Neuron (in vitro differentiated cells): ENCODE measurements around the gene MAP7D2.

ENCODE experiments used
- H2AFZ ChIP-seq: one replicate; pipeline ENCODE4 v1.6.1; 2013; ENCODE audit warnings: low read depth, mild to moderate bottlenecking, inconsistent platforms, low read length, moderate library complexity
- H3K27me3 ChIP-seq: one replicate; pipeline ENCODE4 v1.6.1; 2013; ENCODE audit warnings: low read length; ENCODE audit not compliant: insufficient read depth
- H3K36me3 ChIP-seq: one replicate; pipeline ENCODE4 v1.6.1; 2013; ENCODE audit warnings: low read length; ENCODE audit not compliant: insufficient read depth
- H3K4me1 ChIP-seq: one replicate; pipeline ENCODE4 v1.6.1; 2013; ENCODE audit warnings: low read length; ENCODE audit not compliant: insufficient read depth
- H3K4me3 ChIP-seq: 2 replicates; pipeline ENCODE4 v1.5.1; 2013; ENCODE audit warnings: mild to moderate bottlenecking, low read length, moderate library complexity
- H3K9me3 ChIP-seq: one replicate; pipeline ENCODE4 v1.6.1; 2013; ENCODE audit warnings: low read length

The MAP7D2 gene

GRCh38 chrX:19966056-19966455 is 150.7 kb downstream of the MAP7D2 start:
- no peaks in the 10 kb centered on the region for H3K9me3 ChIP-seq
- peaks cover 14% of the 10 kb centered on the region for H3K36me3 ChIP-seq
- H3K27me3 ChIP-seq, result no peaks in the 10 kb centered on the region
- no peaks in the 10 kb centered on the region for H3K4me1 ChIP-seq
- no peak overlapping the region for H2AFZ ChIP-seq
- no peak overlapping the region for H3K4me3 ChIP-seq

GRCh38 chrX:19964017-19964710 is 152.5 kb downstream of the MAP7D2 start:
- Histone ChIP-seq H3K36me3 (peaks cover 14% of the 10 kb centered on the region), H3K4me3 (no peak overlapping the region), H2AFZ (no peak overlapping the region), H3K4me1 (no peaks in the 10 kb centered on the region), H3K27me3 (no peaks in the 10 kb centered on the region), H3K9me3 (no peaks in the 10 kb centered on the region)

GRCh38 chrX:19960913-19961312 is 155.8 kb downstream of the MAP7D2 start:
- no peaks in the 10 kb centered on the region for H3K9me3 ChIP-seq
- no peaks in the 10 kb centered on the region for H3K4me1 ChIP-seq
- H3K4me3 ChIP-seq, result no peak overlapping the region
- peaks cover 3% of the 10 kb centered on the region for H3K27me3 ChIP-seq
- no peak overlapping the region for H2AFZ ChIP-seq
- peaks cover 13% of the 10 kb centered on the region for H3K36me3 ChIP-seq

GRCh38 chrX:19958552-19959486 is 157.9 kb downstream of the MAP7D2 start:
- Histone ChIP-seq H3K4me3 (no peak overlapping the region), H2AFZ (no peak overlapping the region), H3K4me1 (no peaks in the 10 kb centered on the region), H3K9me3 (no peaks in the 10 kb centered on the region), H3K27me3 (peaks cover 5% of the 10 kb centered on the region), H3K36me3 (peaks cover 3% of the 10 kb centered on the region)

GRCh38 chrX:19956923-19957322 is 159.8 kb downstream of the MAP7D2 start:
- no peak overlapping the region for H3K4me3 ChIP-seq
- H3K9me3 ChIP-seq, result no peaks in the 10 kb centered on the region
- no peak overlapping the region for H2AFZ ChIP-seq
- H3K27me3 ChIP-seq, result peaks cover 5% of the 10 kb centered on the region
- H3K36me3 ChIP-seq, result peaks cover 2% of the 10 kb centered on the region
- no peaks in the 10 kb centered on the region for H3K4me1 ChIP-seq
